GM12878 (cell line): ENCODE measurements around the gene PRPSAP1. TPM values are rescaled to one million over a fixed set of nuclear protein-coding genes. Genes with fewer than 3 reads are reported as not detected.

Source experiments
- BHLHE40 ChIP-seq, 2 experiments: fragments of 450-650 bp in 1 of 2; IDR thresholded peaks; 2 replicates each; pipeline ENCODE4 v1.6.1; 2011 to 2017; ENCODE audit warnings: low read depth in 2 of 2, borderline replicate concordance in 1 of 2, improper control_type of control experiment in 1 of 2, low read length in 1 of 2, mild to moderate bottlenecking in 1 of 2
- BRCA1 ChIP-seq: IDR thresholded peaks from 2 replicates; pipeline ENCODE4 v1.6.1; 2011; ENCODE audit warnings: low read depth, low read length, improper control_type of control experiment
- CHD1 ChIP-seq: IDR thresholded peaks from 2 replicates; pipeline ENCODE4 v1.6.1; 2012; ENCODE audit warnings: low read depth, low read length, improper control_type of control experiment
- CHD4 ChIP-seq: fragments of 200-600 bp; sonication (generic); IDR thresholded peaks from 2 replicates; pipeline ENCODE4 v1.6.1; 2016; ENCODE audit warnings: mild to moderate bottlenecking
- HDAC2 ChIP-seq: fragments of 200-600 bp; sonication (generic); IDR thresholded peaks from 2 replicates; pipeline ENCODE4 v1.6.1; 2017
- IKZF1 ChIP-seq: fragments of 450-650 bp; conservative IDR thresholded peaks from 2 replicates; pipeline ENCODE4 v1.6.1; 2017; ENCODE audit warnings: antibody characterized with exemption, mild to moderate bottlenecking
- IRF4 ChIP-seq: IDR thresholded peaks from 2 replicates; pipeline ENCODE4 v1.6.1; 2011; ENCODE audit warnings: low read depth, low read length
- KAT2A ChIP-seq: conservative IDR thresholded peaks from 2 replicates; pipeline ENCODE4 v1.6.1; 2011; ENCODE audit warnings: low read depth, low read length; ENCODE audit not compliant: control insufficient read depth
- MTA2 ChIP-seq: fragments of 450-650 bp; IDR thresholded peaks from 2 replicates; pipeline ENCODE4 v1.6.1; 2016; ENCODE audit warnings: low read depth, mild to moderate bottlenecking, moderate library complexity
- MYB ChIP-seq: fragments of 150-350 bp; IDR thresholded peaks from 2 replicates; pipeline ENCODE4 v1.6.1; 2014; ENCODE audit warnings: mild to moderate bottlenecking, low read depth, low read length, borderline replicate concordance
- NFXL1 ChIP-seq: fragments of 450-650 bp; IDR thresholded peaks from 2 replicates; pipeline ENCODE4 v1.6.1; 2017; ENCODE audit warnings: antibody characterized with exemption, mild to moderate bottlenecking, borderline replicate concordance
- POLR2AphosphoS2 ChIP-seq: IDR thresholded peaks from 2 replicates; pipeline ENCODE4 v1.6.1; 2011; ENCODE audit warnings: low read depth, mild to moderate bottlenecking, low read length, improper control_type of control experiment, moderate library complexity
- RUNX3 ChIP-seq: IDR thresholded peaks from 2 replicates; pipeline ENCODE4 v1.6.1; 2012; ENCODE audit warnings: low read length, inconsistent platforms
- SREBF1 ChIP-seq: IDR thresholded peaks from 2 replicates; pipeline ENCODE4 v1.6.1; 2012; ENCODE audit warnings: mild to moderate bottlenecking, low read length
- SUZ12 ChIP-seq: fragments of 200-600 bp; sonication (generic); IDR thresholded peaks from one replicate; pipeline ENCODE4 v1.6.1; 2018; ENCODE audit warnings: antibody characterized with exemption, mild to moderate bottlenecking; ENCODE audit not compliant: unreplicated experiment
- WRNIP1 ChIP-seq: IDR thresholded peaks from 2 replicates; pipeline ENCODE4 v1.6.1; 2011; ENCODE audit warnings: low read depth, low read length, improper control_type of control experiment, borderline replicate concordance
- ZNF207 ChIP-seq: fragments of 450-650 bp; IDR thresholded peaks from 2 replicates; pipeline ENCODE4 v1.6.1; 2014; ENCODE audit warnings: antibody characterized with exemption, mild to moderate bottlenecking, borderline replicate concordance
- ZNF24 ChIP-seq: fragments of 450-650 bp; IDR thresholded peaks from 2 replicates; pipeline ENCODE4 v1.6.1; 2017; ENCODE audit warnings: antibody characterized with exemption, mild to moderate bottlenecking
- ZNF384 ChIP-seq: IDR thresholded peaks from 2 replicates; pipeline ENCODE4 v1.6.1; 2012; ENCODE audit warnings: low read depth, mild to moderate bottlenecking, low read length, improper control_type of control experiment, borderline replicate concordance
- polyA plus RNA-seq, 11 experiments: library from polyadenylated mRNA; depleted of rRNA in 4 of 11; unstranded in 6 of 11; stranded (reverse) in 5 of 11; fragments of >200 nt; fragmentation: Nextera tagmentation in 4 of 11; fragmentation: Illumina TruSeq in 1 of 11; extraction: Ambion mirVana in 4 of 11; extraction: Trizol in 1 of 11; gene quantifications; 1 replicate in 1 of 11; 2 replicates in 10 of 11; pipeline versions ENCODE4 v1.2.1 to v1.2.3, GENCODE V29; 2011 to 2016; ENCODE audit warnings: inconsistent platforms in 2 of 11, missing spikeins in 2 of 11, low read depth in 1 of 11
- total RNA-seq, 4 experiments: library from RNA; depleted of rRNA in 3 of 4; stranded (reverse); fragments of >200 nt in 3 of 4; fragmentation: Illumina TruSeq in 1 of 4; extraction: Trizol in 1 of 4; gene quantifications; 2 replicates each; pipeline versions ENCODE4 v1.2.1 to v1.2.3, GENCODE V29; 2013 to 2021
- TF ChIP-seq, protein P1 (sequence below): fragments of 450-650 bp; conservative IDR thresholded peaks from 2 replicates; pipeline ENCODE4 v1.6.1; 2017; ENCODE audit warnings: mild to moderate bottlenecking, moderate library complexity
- TF ChIP-seq, protein P2 (sequence below): fragments of 450-650 bp; formaldehyde crosslinking; IDR thresholded peaks from 2 replicates; pipeline ENCODE4 v1.5.0; 2022; ENCODE audit warnings: mild to moderate bottlenecking, missing genetic modification characterization
- TF ChIP-seq, protein P3 (sequence below), 3 experiments: IDR thresholded peaks in 2 of 3; conservative IDR thresholded peaks in 1 of 3; 2 replicates each; pipeline ENCODE4 v1.5.1; 2011; ENCODE audit warnings: low read depth in 3 of 3, low read length in 3 of 3, mild to moderate bottlenecking in 3 of 3, control low read depth in 2 of 3, moderate library complexity in 2 of 3, inconsistent platforms in 1 of 3, mixed read lengths in 1 of 3; ENCODE audit not compliant: control insufficient read depth in 2 of 3, insufficient read depth in 1 of 3; ENCODE audit errors: extremely low read depth in 1 of 3
- TF ChIP-seq, protein P4 (sequence below): IDR thresholded peaks from 2 replicates; pipeline ENCODE4 v1.6.1; 2011; ENCODE audit warnings: mild to moderate bottlenecking, low read depth, low read length, moderate library complexity; ENCODE audit not compliant: insufficient replicate concordance

The PRPSAP1 gene
- total and polyA plus RNA-seq, 10 of the 15 experiments (the other 5 are each of a cell fraction or from before 2014, with no cell fraction given) = 15.8 to 84.2 (median 44.2) TPM

DNA sequence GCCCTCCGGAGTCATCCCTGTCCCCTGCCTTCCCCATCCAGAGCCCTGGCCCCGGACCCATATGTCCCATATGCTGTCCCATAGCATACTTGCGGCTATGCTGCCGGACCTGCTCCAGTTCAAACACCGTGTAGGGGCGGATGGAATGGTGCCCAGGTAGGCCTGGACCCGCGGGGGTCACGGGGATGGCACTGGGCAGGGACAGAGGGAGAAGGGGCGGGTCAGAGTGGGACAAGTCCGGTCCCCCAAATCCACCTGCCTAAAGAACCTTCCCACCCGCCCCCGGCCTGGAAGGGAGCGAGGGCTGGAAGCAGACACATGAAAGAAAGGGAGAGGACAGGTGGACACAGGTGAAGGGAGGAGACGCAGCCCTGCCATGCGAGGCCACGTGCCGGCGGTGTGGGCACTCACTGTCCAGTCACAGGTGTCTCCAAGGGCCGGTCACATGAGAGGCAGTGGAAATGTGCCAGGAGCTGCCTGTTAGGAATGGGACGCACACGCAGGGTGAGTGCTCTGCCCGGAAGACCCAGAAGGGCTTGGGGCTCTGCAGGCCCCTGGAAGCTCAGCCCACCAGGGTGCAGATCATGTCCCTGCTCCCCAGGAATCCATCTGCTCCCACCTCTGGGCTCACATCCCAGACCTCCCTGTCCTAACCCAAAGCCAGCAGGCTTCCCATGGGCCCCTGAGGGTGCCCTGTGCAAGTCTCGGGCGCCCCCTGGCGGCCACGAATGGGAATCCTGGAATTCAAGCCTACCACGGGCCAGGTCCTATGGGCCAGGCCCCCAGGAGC, 74.6 kb downstream of the PRPSAP1 start (continued):
- TF ChIP-seq, protein P1, sequence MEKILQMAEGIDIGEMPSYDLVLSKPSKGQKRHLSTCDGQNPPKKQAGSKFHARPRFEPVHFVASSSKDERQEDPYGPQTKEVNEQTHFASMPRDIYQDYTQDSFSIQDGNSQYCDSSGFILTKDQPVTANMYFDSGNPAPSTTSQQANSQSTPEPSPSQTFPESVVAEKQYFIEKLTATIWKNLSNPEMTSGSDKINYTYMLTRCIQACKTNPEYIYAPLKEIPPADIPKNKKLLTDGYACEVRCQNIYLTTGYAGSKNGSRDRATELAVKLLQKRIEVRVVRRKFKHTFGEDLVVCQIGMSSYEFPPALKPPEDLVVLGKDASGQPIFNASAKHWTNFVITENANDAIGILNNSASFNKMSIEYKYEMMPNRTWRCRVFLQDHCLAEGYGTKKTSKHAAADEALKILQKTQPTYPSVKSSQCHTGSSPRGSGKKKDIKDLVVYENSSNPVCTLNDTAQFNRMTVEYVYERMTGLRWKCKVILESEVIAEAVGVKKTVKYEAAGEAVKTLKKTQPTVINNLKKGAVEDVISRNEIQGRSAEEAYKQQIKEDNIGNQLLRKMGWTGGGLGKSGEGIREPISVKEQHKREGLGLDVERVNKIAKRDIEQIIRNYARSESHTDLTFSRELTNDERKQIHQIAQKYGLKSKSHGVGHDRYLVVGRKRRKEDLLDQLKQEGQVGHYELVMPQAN = no peak
- TF ChIP-seq, protein P2, sequence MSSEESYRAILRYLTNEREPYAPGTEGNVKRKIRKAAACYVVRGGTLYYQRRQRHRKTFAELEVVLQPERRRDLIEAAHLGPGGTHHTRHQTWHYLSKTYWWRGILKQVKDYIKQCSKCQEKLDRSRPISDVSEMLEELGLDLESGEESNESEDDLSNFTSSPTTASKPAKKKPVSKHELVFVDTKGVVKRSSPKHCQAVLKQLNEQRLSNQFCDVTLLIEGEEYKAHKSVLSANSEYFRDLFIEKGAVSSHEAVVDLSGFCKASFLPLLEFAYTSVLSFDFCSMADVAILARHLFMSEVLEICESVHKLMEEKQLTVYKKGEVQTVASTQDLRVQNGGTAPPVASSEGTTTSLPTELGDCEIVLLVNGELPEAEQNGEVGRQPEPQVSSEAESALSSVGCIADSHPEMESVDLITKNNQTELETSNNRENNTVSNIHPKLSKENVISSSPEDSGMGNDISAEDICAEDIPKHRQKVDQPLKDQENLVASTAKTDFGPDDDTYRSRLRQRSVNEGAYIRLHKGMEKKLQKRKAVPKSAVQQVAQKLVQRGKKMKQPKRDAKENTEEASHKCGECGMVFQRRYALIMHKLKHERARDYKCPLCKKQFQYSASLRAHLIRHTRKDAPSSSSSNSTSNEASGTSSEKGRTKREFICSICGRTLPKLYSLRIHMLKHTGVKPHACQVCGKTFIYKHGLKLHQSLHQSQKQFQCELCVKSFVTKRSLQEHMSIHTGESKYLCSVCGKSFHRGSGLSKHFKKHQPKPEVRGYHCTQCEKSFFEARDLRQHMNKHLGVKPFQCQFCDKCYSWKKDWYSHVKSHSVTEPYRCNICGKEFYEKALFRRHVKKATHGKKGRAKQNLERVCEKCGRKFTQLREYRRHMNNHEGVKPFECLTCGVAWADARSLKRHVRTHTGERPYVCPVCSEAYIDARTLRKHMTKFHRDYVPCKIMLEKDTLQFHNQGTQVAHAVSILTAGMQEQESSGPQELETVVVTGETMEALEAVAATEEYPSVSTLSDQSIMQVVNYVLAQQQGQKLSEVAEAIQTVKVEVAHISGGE (CRISPR knock-in tag) = no peak
- TF ChIP-seq IRF4 = no peak
- TF ChIP-seq CHD1 = no peak
- no peak for TF ChIP-seq ZNF24
- TF ChIP-seq KAT2A = no peak
- no peak for TF ChIP-seq WRNIP1
- no peak for TF ChIP-seq NFXL1
- TF ChIP-seq, protein P3, sequence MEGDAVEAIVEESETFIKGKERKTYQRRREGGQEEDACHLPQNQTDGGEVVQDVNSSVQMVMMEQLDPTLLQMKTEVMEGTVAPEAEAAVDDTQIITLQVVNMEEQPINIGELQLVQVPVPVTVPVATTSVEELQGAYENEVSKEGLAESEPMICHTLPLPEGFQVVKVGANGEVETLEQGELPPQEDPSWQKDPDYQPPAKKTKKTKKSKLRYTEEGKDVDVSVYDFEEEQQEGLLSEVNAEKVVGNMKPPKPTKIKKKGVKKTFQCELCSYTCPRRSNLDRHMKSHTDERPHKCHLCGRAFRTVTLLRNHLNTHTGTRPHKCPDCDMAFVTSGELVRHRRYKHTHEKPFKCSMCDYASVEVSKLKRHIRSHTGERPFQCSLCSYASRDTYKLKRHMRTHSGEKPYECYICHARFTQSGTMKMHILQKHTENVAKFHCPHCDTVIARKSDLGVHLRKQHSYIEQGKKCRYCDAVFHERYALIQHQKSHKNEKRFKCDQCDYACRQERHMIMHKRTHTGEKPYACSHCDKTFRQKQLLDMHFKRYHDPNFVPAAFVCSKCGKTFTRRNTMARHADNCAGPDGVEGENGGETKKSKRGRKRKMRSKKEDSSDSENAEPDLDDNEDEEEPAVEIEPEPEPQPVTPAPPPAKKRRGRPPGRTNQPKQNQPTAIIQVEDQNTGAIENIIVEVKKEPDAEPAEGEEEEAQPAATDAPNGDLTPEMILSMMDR (IDR thresholded peaks at IDR 0.05 in 2 of 3, conservative IDR thresholded peaks at IDR 0.05 in 1 of 3; ENCODE audit: control insufficient read depth in 2 of 3, extremely low read depth in 1 of 3, insufficient read depth in 1 of 3, low read depth in 3 of 3, low read length in 3 of 3) = peak; percentile 89 to 97 (median 93)
- TF ChIP-seq BHLHE40 (IDR thresholded peaks at IDR 0.05; ENCODE audit: borderline replicate concordance in 1 of 2, low read depth in 2 of 2, low read length in 1 of 2) = peak; percentile 12 to 19; a peak in 1 of 4 replicates
- no peak for TF ChIP-seq ZNF384
- no peak for TF ChIP-seq BRCA1
- TF ChIP-seq MYB = no peak
- TF ChIP-seq, protein P4, sequence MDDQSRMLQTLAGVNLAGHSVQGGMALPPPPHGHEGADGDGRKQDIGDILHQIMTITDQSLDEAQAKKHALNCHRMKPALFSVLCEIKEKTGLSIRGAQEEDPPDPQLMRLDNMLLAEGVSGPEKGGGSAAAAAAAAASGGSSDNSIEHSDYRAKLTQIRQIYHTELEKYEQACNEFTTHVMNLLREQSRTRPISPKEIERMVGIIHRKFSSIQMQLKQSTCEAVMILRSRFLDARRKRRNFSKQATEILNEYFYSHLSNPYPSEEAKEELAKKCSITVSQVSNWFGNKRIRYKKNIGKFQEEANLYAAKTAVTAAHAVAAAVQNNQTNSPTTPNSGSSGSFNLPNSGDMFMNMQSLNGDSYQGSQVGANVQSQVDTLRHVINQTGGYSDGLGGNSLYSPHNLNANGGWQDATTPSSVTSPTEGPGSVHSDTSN = no peak
- TF ChIP-seq CHD4 = no peak
- no peak for TF ChIP-seq RUNX3
- peak; percentile 69 for TF ChIP-seq IKZF1
- TF ChIP-seq HDAC2 = no peak
- no peak for TF ChIP-seq MTA2
- no peak for TF ChIP-seq SUZ12
- TF ChIP-seq SREBF1 = no peak
- TF ChIP-seq ZNF207 = no peak
- no peak for TF ChIP-seq POLR2AphosphoS2
